Cardiac muscle cell (in vitro differentiated cells and primary cell): ENCODE measurements around the gene RTTN. TPM values are rescaled to one million over a fixed set of nuclear protein-coding genes. Genes with fewer than 3 reads are reported as not detected.

Experiments
- DNase-seq, 2 donors: peaks; one replicate each; pipeline versions ENCODE4 v3.0.0 to v3.0.0-alpha.2; 2010 to 2017; ENCODE audit warnings: low read depth in 1 of 2, low spot score in 1 of 2
- H3K27ac ChIP-seq: fragments of 200-600 bp; sonication (generic); 2 replicates; pipeline ENCODE4 v1.5.1; 2016
- H3K27me3 ChIP-seq: fragments of 200-600 bp; sonication (generic); 2 replicates; pipeline ENCODE4 v1.6.0; 2016; ENCODE audit warnings: control low read depth
- H3K36me3 ChIP-seq: fragments of 200-600 bp; sonication (generic); 2 replicates; pipeline ENCODE4 v1.5.1; 2016; ENCODE audit warnings: control low read depth
- H3K4me1 ChIP-seq: fragments of 200-600 bp; sonication (generic); 2 replicates; pipeline ENCODE4 v1.8.1; 2017; ENCODE audit warnings: low read depth, mild to moderate bottlenecking, mixed run types
- H3K4me3 ChIP-seq: fragments of 200-600 bp; sonication (generic); 2 replicates; pipeline ENCODE4 v1.5.1; 2016; ENCODE audit warnings: mild to moderate bottlenecking
- H3K9me3 ChIP-seq: fragments of 200-600 bp; sonication (generic); 2 replicates; pipeline ENCODE4 v1.5.1; 2017; ENCODE audit warnings: low read depth, mild to moderate bottlenecking, control low read depth
- CTCF ChIP-seq: IDR thresholded peaks from 2 replicates; pipeline ENCODE4 v1.5.1; 2012; ENCODE audit warnings: low read depth, mild to moderate bottlenecking, low read length
- polyA plus RNA-seq: library from polyadenylated mRNA; unstranded; fragments of >200 nt; fragmentation: Nextera tagmentation; extraction: Ambion mirVana; gene quantifications from 2 replicates; pipeline ENCODE4 v1.2.1, GENCODE V29; 2016
- total RNA-seq: library from RNA; depleted of rRNA; stranded (reverse); fragments of >200 nt; gene quantifications from 2 replicates; pipeline ENCODE4 v1.2.3, GENCODE V29; 2016

Gene RTTN
- total and polyA plus RNA-seq, 2 experiments from 2014 or later: 4.7 to 21.7 TPM

- H3K27me3 ChIP-seq: no peaks in the 10 kb centered on the region
- H3K4me1 ChIP-seq: no peaks in the 10 kb centered on the region
- H3K36me3 ChIP-seq: no peaks in the 10 kb centered on the region
- no peak for DNase-seq
- H3K27ac ChIP-seq: no peak overlapping the region
- no peaks in the 10 kb centered on the region for H3K9me3 ChIP-seq
- H3K4me3 ChIP-seq: no peak overlapping the region
- TF ChIP-seq CTCF: no peak
Measured at GRCh38 chr18:69987870-69988269, 217.6 kb downstream of the RTTN start.

- Histone ChIP-seq H3K4me1 (peaks cover 3% of the 10 kb centered on the region), H3K27me3 (no peaks in the 10 kb centered on the region), H3K36me3 (no peaks in the 10 kb centered on the region), H3K4me3 (no peak overlapping the region), H3K27ac (no peak overlapping the region), H3K9me3 (no peaks in the 10 kb centered on the region)
- DNase-seq: no peak
- no peak for TF ChIP-seq CTCF
Measured at GRCh38 chr18:69985239-69985638, 220.2 kb downstream of the RTTN start.

GRCh38 chr18:69982417-69982816 lies 223.1 kb downstream of the RTTN start:
- no peak for DNase-seq

GRCh38 chr18:69981948-69982347 lies 223.5 kb downstream of the RTTN start:
- Histone ChIP-seq H3K9me3 (no peaks in the 10 kb centered on the region), H3K4me3 (no peak overlapping the region), H3K4me1 (peaks cover 3% of the 10 kb centered on the region), H3K27ac (no peak overlapping the region), H3K27me3 (no peaks in the 10 kb centered on the region), H3K36me3 (no peaks in the 10 kb centered on the region)
- DNase-seq: no peak
- no peak for TF ChIP-seq CTCF

More at GRCh38 chr18:69982417-69982816, 223.1 kb downstream of the RTTN start:
- no peaks in the 10 kb centered on the region for H3K36me3 ChIP-seq
- H3K27me3 ChIP-seq: no peaks in the 10 kb centered on the region
- peaks cover 3% of the 10 kb centered on the region for H3K4me1 ChIP-seq
- H3K9me3 ChIP-seq: no peaks in the 10 kb centered on the region
- no peak for TF ChIP-seq CTCF
- no peak overlapping the region for H3K27ac ChIP-seq
- no peak overlapping the region for H3K4me3 ChIP-seq

GRCh38 chr18:69980982-69981804 lies 224.3 kb downstream of the RTTN start:
- DNase-seq: no peak
- no peak overlapping the region for H3K27ac ChIP-seq
- H3K36me3 ChIP-seq: no peaks in the 10 kb centered on the region
- peaks cover 3% of the 10 kb centered on the region for H3K4me1 ChIP-seq
- no peaks in the 10 kb centered on the region for H3K9me3 ChIP-seq
- H3K4me3 ChIP-seq: no peak overlapping the region
- no peak for TF ChIP-seq CTCF
- H3K27me3 ChIP-seq: no peaks in the 10 kb centered on the region
